Measurements from ENCODE around the gene APOL2.
"Not testable (repeated sequence)": the region's sequence is repeated elsewhere in the genome, so short reads cannot be mapped to it uniquely, and the experiment has no call there.

DNA sequence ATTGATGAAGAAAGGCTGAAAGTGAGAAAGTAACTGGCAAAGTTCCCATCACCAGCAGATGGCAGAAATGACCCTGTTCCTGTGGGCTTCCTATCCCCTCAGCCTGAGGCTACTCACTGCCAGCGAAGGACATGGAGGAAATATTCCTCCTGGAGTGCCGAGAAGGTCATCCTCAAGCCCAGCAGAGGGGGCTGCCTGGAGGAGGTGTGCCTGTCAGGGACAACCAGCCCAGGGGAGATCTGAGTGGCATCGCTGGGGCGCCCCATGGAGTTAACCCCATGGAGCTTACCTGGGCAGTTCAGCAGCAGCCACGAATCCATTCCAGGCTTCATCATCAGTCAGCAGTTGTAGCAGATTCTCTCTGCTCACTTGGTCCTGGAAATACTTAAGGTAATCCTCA, 8.3 kb downstream of the APOL2 start:
- TF ChIP-seq, protein P1, sequence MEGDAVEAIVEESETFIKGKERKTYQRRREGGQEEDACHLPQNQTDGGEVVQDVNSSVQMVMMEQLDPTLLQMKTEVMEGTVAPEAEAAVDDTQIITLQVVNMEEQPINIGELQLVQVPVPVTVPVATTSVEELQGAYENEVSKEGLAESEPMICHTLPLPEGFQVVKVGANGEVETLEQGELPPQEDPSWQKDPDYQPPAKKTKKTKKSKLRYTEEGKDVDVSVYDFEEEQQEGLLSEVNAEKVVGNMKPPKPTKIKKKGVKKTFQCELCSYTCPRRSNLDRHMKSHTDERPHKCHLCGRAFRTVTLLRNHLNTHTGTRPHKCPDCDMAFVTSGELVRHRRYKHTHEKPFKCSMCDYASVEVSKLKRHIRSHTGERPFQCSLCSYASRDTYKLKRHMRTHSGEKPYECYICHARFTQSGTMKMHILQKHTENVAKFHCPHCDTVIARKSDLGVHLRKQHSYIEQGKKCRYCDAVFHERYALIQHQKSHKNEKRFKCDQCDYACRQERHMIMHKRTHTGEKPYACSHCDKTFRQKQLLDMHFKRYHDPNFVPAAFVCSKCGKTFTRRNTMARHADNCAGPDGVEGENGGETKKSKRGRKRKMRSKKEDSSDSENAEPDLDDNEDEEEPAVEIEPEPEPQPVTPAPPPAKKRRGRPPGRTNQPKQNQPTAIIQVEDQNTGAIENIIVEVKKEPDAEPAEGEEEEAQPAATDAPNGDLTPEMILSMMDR (IDR thresholded peaks at IDR 0.05): not testable (repeated sequence)
- TF ChIP-seq POLR2A (IDR thresholded peaks at IDR 0.05): not testable (repeated sequence)

All from esophagus squamous epithelium (tissue), 4 donors.